ENCODE measurements around the gene KIF26B.

The KIF26B gene

GRCh38 chr1:245641384-245641783 is 486.6 kb downstream of the KIF26B start:
- H3K27me3 Mint-ChIP-seq = peaks cover 4 to 14% of the 10 kb centered on the region in 2 donors
- H3K36me3 Mint-ChIP-seq = peaks cover 6 to 13% of the 10 kb centered on the region in 2 donors
- H3K9me3 Mint-ChIP-seq = peaks cover 24 to 26% of the 10 kb centered on the region in 2 donors
- H3K4me3 Mint-ChIP-seq = no peak overlapping the region
- DNase-seq (no peak), ATAC-seq (replicated peaks) (no peak)
- peaks cover 14 to 18% of the 10 kb centered on the region in 2 donors for H3K4me1 Mint-ChIP-seq
- H3K27ac Mint-ChIP-seq = no peak overlapping the region

- H3K4me1 Mint-ChIP-seq = peaks cover 22 to 24% of the 10 kb centered on the region in 2 donors
- peaks cover 13 to 19% of the 10 kb centered on the region in 2 donors for H3K27me3 Mint-ChIP-seq
- H3K36me3 Mint-ChIP-seq = peaks cover 11 to 33% of the 10 kb centered on the region in 2 donors
- peak overlapping the region; percentile 77 for H3K27ac Mint-ChIP-seq
- H3K4me3 Mint-ChIP-seq = peak overlapping the region in 1 of 2 donors; percentile 36
- no peak for ATAC-seq (replicated peaks)
- DNase-seq = no peak
- peaks cover 18 to 19% of the 10 kb centered on the region in 2 donors for H3K9me3 Mint-ChIP-seq
Observed at GRCh38 chr1:245645406-245645805, 490.6 kb downstream of the KIF26B start.

GRCh38 chr1:245645894-245646293 is 491.1 kb downstream of the KIF26B start:
- H3K9me3 Mint-ChIP-seq = peaks cover 17 to 19% of the 10 kb centered on the region in 2 donors
- peak overlapping the region; percentile 72 to 73 for H3K4me3 Mint-ChIP-seq
- H3K4me1 Mint-ChIP-seq = peaks cover 22 to 24% of the 10 kb centered on the region in 2 donors
- peaks cover 11 to 35% of the 10 kb centered on the region in 2 donors for H3K36me3 Mint-ChIP-seq
- ATAC-seq (replicated peaks) = peak; percentile 85 to 86
- peak; percentile 51 for DNase-seq
- peak overlapping the region; percentile 91 for H3K27ac Mint-ChIP-seq
- peaks cover 13 to 23% of the 10 kb centered on the region in 2 donors for H3K27me3 Mint-ChIP-seq

GRCh38 chr1:245648749-245649522 is 494.2 kb downstream of the KIF26B start:
- peak overlapping the region; percentile 78 for H3K27ac Mint-ChIP-seq
- peaks cover 4 to 7% of the 10 kb centered on the region in 2 donors for H3K9me3 Mint-ChIP-seq
- H3K4me1 Mint-ChIP-seq = peaks cover 22 to 24% of the 10 kb centered on the region in 2 donors
- peaks cover 13 to 24% of the 10 kb centered on the region in 2 donors for H3K27me3 Mint-ChIP-seq
- DNase-seq = peak; percentile 19
- H3K36me3 Mint-ChIP-seq = peaks cover 5 to 30% of the 10 kb centered on the region in 2 donors
- peak overlapping the region in 1 of 2 donors; percentile 54 for H3K4me3 Mint-ChIP-seq
- ATAC-seq (replicated peaks) = peak in 1 of 2 donors; percentile 22

- DNase-seq (no peak), ATAC-seq (replicated peaks) (no peak)
- Mint-ChIP-seq H3K4me1 (peaks cover 20% of the 10 kb centered on the region in 2 donors), H3K27ac (peak overlapping the region; percentile 0), H3K9me3 (peaks cover 2 to 4% of the 10 kb centered on the region in 2 donors), H3K4me3 (no peak overlapping the region), H3K36me3 (peaks cover 5 to 26% of the 10 kb centered on the region in 2 donors), H3K27me3 (peaks cover 12 to 20% of the 10 kb centered on the region in 2 donors)
Observed at GRCh38 chr1:245649666-245650065, 494.9 kb downstream of the KIF26B start.

GRCh38 chr1:245650441-245650960 is 495.7 kb downstream of the KIF26B start:
- Mint-ChIP-seq H3K4me1 (peaks cover 12 to 15% of the 10 kb centered on the region in 2 donors), H3K4me3 (no peak overlapping the region), H3K27ac (no peak overlapping the region), H3K9me3 (peaks cover 0 to 3% of the 10 kb centered on the region in 2 donors), H3K36me3 (peaks cover 7 to 29% of the 10 kb centered on the region in 2 donors), H3K27me3 (peaks cover 9 to 17% of the 10 kb centered on the region in 2 donors)
- DNase-seq (no peak), ATAC-seq (replicated peaks) (no peak)

- Mint-ChIP-seq H3K36me3 (peaks cover 7 to 29% of the 10 kb centered on the region in 2 donors), H3K27ac (no peak overlapping the region), H3K27me3 (peaks cover 9 to 17% of the 10 kb centered on the region in 2 donors), H3K4me3 (no peak overlapping the region), H3K9me3 (peaks cover 0 to under 1% of the 10 kb centered on the region in 2 donors), H3K4me1 (peaks cover 6 to 11% of the 10 kb centered on the region in 2 donors)
- DNase-seq = no peak
- ATAC-seq (replicated peaks) = no peak
Observed at GRCh38 chr1:245651093-245651492, 496.3 kb downstream of the KIF26B start.

GRCh38 chr1:245652116-245652515 is 497.3 kb downstream of the KIF26B start:
- DNase-seq = no peak
- Mint-ChIP-seq H3K36me3 (peaks cover 7 to 29% of the 10 kb centered on the region in 2 donors), H3K27me3 (peaks cover 9 to 17% of the 10 kb centered on the region in 2 donors), H3K27ac (no peak overlapping the region), H3K4me1 (peaks cover 4 to 9% of the 10 kb centered on the region in 2 donors), H3K4me3 (no peak overlapping the region), H3K9me3 (no peaks in the 10 kb centered on the region)
- no peak for ATAC-seq (replicated peaks)

- peaks cover 4 to 9% of the 10 kb centered on the region in 2 donors for H3K4me1 Mint-ChIP-seq
- H3K4me3 Mint-ChIP-seq = no peak overlapping the region
- no peak for DNase-seq
- peaks cover 6 to 31% of the 10 kb centered on the region in 2 donors for H3K36me3 Mint-ChIP-seq
- ATAC-seq (replicated peaks) = no peak
- peaks cover 9 to 17% of the 10 kb centered on the region in 2 donors for H3K27me3 Mint-ChIP-seq
- no peak overlapping the region for H3K27ac Mint-ChIP-seq
- H3K9me3 Mint-ChIP-seq = no peaks in the 10 kb centered on the region
Observed at GRCh38 chr1:245652660-245653427, 498.1 kb downstream of the KIF26B start.

GRCh38 chr1:245654460-245655050 is 499.8 kb downstream of the KIF26B start:
- H3K4me3 Mint-ChIP-seq = no peak overlapping the region
- no peak for ATAC-seq (replicated peaks)
- DNase-seq = no peak
- H3K27ac Mint-ChIP-seq = no peak overlapping the region
- H3K36me3 Mint-ChIP-seq = peaks cover 2 to 21% of the 10 kb centered on the region in 2 donors
- peaks cover 3 to 16% of the 10 kb centered on the region in 2 donors for H3K27me3 Mint-ChIP-seq
- H3K9me3 Mint-ChIP-seq = no peaks in the 10 kb centered on the region
- peaks cover 3% of the 10 kb centered on the region in 2 donors for H3K4me1 Mint-ChIP-seq

- no peak overlapping the region for H3K27ac Mint-ChIP-seq
- H3K36me3 Mint-ChIP-seq = peaks cover 2 to 14% of the 10 kb centered on the region in 2 donors
- peaks cover 0 to 6% of the 10 kb centered on the region in 2 donors for H3K27me3 Mint-ChIP-seq
- DNase-seq (no peak), ATAC-seq (replicated peaks) (no peak)
- H3K4me1 Mint-ChIP-seq = no peaks in the 10 kb centered on the region
- no peak overlapping the region for H3K4me3 Mint-ChIP-seq
- no peaks in the 10 kb centered on the region for H3K9me3 Mint-ChIP-seq
Observed at GRCh38 chr1:245656189-245656717, 501.5 kb downstream of the KIF26B start.

GRCh38 chr1:245657371-245657770 is 502.6 kb downstream of the KIF26B start:
- no peak for DNase-seq
- Mint-ChIP-seq H3K9me3 (no peaks in the 10 kb centered on the region), H3K4me1 (no peaks in the 10 kb centered on the region), H3K36me3 (peaks cover 2 to 14% of the 10 kb centered on the region in 2 donors), H3K4me3 (no peak overlapping the region), H3K27ac (no peak overlapping the region), H3K27me3 (peaks cover 0 to 6% of the 10 kb centered on the region in 2 donors)
- no peak for ATAC-seq (replicated peaks)

GRCh38 chr1:245663373-245663772 is 508.6 kb downstream of the KIF26B start:
- H3K27me3 Mint-ChIP-seq = no peaks in the 10 kb centered on the region
- H3K27ac Mint-ChIP-seq = no peak overlapping the region
- H3K9me3 Mint-ChIP-seq = no peaks in the 10 kb centered on the region
- H3K4me3 Mint-ChIP-seq = no peak overlapping the region
- no peak for DNase-seq
- ATAC-seq (replicated peaks) = no peak
- H3K36me3 Mint-ChIP-seq = no peaks in the 10 kb centered on the region
- no peaks in the 10 kb centered on the region for H3K4me1 Mint-ChIP-seq

GRCh38 chr1:245663841-245664240 is 509.1 kb downstream of the KIF26B start:
- Mint-ChIP-seq H3K27me3 (no peaks in the 10 kb centered on the region), H3K4me3 (no peak overlapping the region), H3K9me3 (no peaks in the 10 kb centered on the region)

More at GRCh38 chr1:245663841-245664240, 509.1 kb downstream of the KIF26B start:
- no peaks in the 10 kb centered on the region for H3K36me3 Mint-ChIP-seq
- no peak for DNase-seq
- no peaks in the 10 kb centered on the region for H3K4me1 Mint-ChIP-seq
- no peak overlapping the region for H3K27ac Mint-ChIP-seq
- ATAC-seq (replicated peaks) = no peak

Measured in stimulated activated naive B cell treated with anti-CD40 and anti-IgM and Interleukin-4, amounts not matched to agents 10 μg/mL and 1 μg/mL and 100 μg/mL, for 72 hours (primary cell).